ENCODE results near the gene PEX16.

DNA sequence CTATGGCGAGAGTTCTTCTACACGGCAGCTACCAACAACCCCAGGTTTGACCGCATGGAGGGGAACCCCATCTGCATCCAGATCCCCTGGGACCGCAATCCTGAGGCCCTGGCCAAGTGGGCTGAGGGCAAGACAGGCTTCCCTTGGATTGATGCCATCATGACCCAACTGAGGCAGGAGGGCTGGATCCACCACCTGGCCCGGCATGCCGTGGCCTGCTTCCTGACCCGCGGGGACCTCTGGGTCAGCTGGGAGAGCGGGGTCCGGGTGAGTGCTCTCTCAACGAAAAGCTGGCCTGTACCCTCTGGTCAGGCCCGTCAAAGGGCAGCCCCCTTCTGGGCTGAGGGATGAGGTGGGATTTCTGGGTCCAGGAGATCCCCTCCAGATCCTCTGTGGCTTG, 48.1 kb downstream of the PEX16 start:
- TF ChIP-seq, protein P1, sequence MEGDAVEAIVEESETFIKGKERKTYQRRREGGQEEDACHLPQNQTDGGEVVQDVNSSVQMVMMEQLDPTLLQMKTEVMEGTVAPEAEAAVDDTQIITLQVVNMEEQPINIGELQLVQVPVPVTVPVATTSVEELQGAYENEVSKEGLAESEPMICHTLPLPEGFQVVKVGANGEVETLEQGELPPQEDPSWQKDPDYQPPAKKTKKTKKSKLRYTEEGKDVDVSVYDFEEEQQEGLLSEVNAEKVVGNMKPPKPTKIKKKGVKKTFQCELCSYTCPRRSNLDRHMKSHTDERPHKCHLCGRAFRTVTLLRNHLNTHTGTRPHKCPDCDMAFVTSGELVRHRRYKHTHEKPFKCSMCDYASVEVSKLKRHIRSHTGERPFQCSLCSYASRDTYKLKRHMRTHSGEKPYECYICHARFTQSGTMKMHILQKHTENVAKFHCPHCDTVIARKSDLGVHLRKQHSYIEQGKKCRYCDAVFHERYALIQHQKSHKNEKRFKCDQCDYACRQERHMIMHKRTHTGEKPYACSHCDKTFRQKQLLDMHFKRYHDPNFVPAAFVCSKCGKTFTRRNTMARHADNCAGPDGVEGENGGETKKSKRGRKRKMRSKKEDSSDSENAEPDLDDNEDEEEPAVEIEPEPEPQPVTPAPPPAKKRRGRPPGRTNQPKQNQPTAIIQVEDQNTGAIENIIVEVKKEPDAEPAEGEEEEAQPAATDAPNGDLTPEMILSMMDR (conservative IDR thresholded peaks at IDR 0.05), result no peak
- TF ChIP-seq EZH2 (IDR thresholded peaks at IDR 0.05; ENCODE audit: low read depth), result no peak

All from PC-9 (cell line).